Bladder microvascular endothelial cell (primary cell): ENCODE data around the gene MS4A12. TPM values are rescaled to one million over a fixed set of nuclear protein-coding genes. Genes with fewer than 3 reads are reported as not detected.

Experiments
- total RNA-seq: library from RNA; depleted of rRNA; stranded (reverse); fragments of >200 nt; gene quantifications from 2 replicates; pipeline ENCODE4 v1.2.3, GENCODE V29; 2014

MS4A12 gene
- not detected in 2 replicates for total RNA-seq

DNA sequence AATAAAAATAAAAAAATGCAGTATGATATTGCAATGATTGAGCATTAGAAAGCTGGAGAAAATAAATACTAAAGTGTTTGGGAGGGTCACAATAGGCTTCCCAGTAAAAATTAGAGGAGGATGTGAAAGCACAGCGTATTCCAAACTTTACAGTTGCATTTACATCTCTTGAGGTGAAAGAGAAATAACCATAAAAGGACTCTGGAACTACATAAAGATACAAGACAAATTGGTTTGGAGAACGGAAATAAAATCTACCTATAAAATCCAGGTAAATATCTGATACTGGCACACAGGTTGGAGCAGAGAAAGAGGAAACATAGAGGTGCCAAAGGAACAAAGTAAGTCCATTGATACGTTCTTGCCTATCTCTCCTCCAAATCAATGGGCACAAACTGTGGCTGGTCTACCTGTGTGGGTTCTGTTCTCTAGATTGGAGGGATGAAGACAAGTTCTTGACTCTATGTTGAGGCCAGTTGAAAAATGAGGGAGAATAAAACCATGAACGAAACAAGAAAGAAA lies at the start of gene MS4A12:
TSS of gene MS4A12 (plus strand) at position 291 of the 522 bp plus-strand sequence. CDS start 4,541 bp downstream, outside the sequence.

DNA sequence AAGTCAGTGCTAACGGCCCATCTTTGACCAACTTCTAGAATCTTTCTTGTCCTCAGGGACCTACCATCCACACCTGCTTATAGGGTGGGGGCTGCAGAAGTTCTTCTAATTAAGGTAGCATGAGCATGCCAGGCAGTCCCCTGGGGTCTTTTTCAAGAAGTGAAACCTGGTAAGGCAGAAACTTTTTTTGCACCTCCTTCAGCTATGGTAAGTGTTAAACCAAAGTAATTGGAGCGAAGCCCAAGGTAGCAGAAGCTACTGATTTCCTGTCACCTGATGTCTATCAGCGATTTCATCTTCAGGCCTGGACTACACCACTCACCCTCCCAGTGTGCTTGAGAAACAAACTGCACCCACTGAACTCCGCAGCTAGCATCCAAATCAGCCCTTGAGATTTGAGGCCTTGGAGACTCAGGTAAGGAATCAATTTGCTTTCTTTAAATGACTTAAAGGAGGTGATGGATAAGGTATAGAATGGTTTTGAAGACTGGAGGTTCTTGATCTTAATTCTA lies 37.0 kb upstream of the MS4A12 start, which contains the start of gene MS4A1:
TSS of gene MS4A1 (plus strand) at position 317 of the 512 bp plus-strand sequence. CDS start 6,528 bp downstream, outside the sequence.

DNA sequence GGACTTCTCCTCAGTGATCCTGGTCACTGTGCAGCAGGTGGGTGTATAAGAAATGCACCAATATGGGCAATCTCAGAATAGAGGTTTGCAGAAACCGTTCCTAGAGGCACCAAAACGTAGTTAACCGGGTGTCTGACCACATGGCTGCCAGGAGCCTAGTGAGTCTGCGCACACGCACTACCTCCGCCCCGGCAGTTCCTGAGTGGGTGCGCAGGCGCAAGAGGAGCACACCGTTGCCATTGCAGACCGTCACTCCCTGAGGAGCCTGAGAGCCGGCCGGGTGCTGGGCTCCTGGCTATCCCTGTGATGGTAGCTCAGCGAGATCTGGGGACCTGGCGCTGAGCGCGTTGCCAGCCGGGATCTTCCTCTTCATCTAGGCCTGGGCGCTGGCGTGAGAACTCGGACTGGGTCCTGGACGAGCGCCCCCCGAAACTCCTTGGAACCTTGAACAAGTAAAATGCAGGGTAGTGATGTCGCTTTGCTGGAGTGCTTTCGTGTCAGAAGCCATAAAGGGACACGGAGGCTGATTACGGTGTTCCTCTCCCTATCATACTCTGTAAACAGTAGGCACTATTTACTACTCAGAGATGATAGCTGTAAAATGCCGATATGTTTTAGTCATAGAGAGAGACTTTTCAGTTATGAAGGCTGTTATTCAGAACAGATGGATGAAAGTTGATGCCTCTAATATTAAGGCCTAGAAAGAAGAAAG lies 22.7 kb downstream of the MS4A12 start, which contains the start of gene MS4A13:
TSS of gene MS4A13 (plus strand) at position 249 of the 712 bp plus-strand sequence. CDS start 2,692 bp downstream, outside the sequence.

Other genes with a start within 250 kb of the MS4A12 start
- not detected in 2 replicates for gene MS4A4E, start 249.6 kb upstream of the MS4A12 start, total RNA-seq
- gene MS4A4A, start 212.1 kb upstream of the MS4A12 start, total RNA-seq: not detected in 2 replicates
- gene MS4A6E, start 165.5 kb upstream of the MS4A12 start, total RNA-seq: not detected in 2 replicates
- gene MS4A7, start 114.2 kb upstream of the MS4A12 start, total RNA-seq: not detected in 2 replicates
- gene MS4A14, start 96.3 kb upstream of the MS4A12 start, total RNA-seq: not detected in 2 replicates
- not detected in 2 replicates for gene MS4A5, start 63.2 kb upstream of the MS4A12 start, total RNA-seq
- gene MS4A1, start 36.9 kb upstream of the MS4A12 start, total RNA-seq: not detected in 2 replicates
- gene MS4A13, start 22.6 kb downstream of the MS4A12 start, total RNA-seq: not detected in 2 replicates
- gene MS4A8, start 206.8 kb downstream of the MS4A12 start, total RNA-seq: not detected in 2 replicates
- not detected in 2 replicates for gene MS4A18, start 231.9 kb downstream of the MS4A12 start, total RNA-seq